HepG2 (cell line): Measurements from ENCODE around the gene SGCE. TPM values are rescaled to one million over a fixed set of nuclear protein-coding genes. Genes with fewer than 3 reads are reported as not detected.

Source experiments
- ATAD3A ChIP-seq: sonication (generic); formaldehyde crosslinking; IDR thresholded peaks from 2 replicates; pipeline ENCODE4 v1.4.0; 2020; ENCODE audit warnings: missing genetic modification reagents
- EHMT2 ChIP-seq: fragments of 200-600 bp; sonication (generic); IDR thresholded peaks from 2 replicates; pipeline ENCODE4 v1.7.0; 2017; ENCODE audit warnings: antibody characterized with exemption, low read depth, low read length, borderline replicate concordance
- HNF4A ChIP-seq: sonication (generic); formaldehyde crosslinking; IDR thresholded peaks from 2 replicates; pipeline ENCODE4 v1.4.0; 2020; ENCODE audit warnings: missing genetic modification reagents
- NONO ChIP-seq, 2 experiments: fragments of 450-650 bp in 1 of 2; sonication (generic) in 1 of 2; formaldehyde crosslinking in 1 of 2; IDR thresholded peaks in 1 of 2; conservative IDR thresholded peaks in 1 of 2; 2 replicates each; pipeline versions ENCODE4 v1.6.1 to v1.8.0; 2017 to 2022; ENCODE audit warnings: mild to moderate bottlenecking in 1 of 2, missing genetic modification reagents in 1 of 2, moderate library complexity in 1 of 2
- NR2F6 ChIP-seq, 2 experiments: IDR thresholded peaks; 2 replicates each; pipeline ENCODE4 v1.6.1; 2016; ENCODE audit warnings: antibody characterized with exemption in 1 of 2, mild to moderate bottlenecking in 1 of 2
- SALL1 ChIP-seq: sonication (generic); formaldehyde crosslinking; IDR thresholded peaks from 2 replicates; pipeline ENCODE4 v1.8.0; 2022; ENCODE audit warnings: mild to moderate bottlenecking, missing genetic modification reagents
- SSRP1 ChIP-seq: IDR thresholded peaks from 2 replicates; pipeline ENCODE4 v1.6.1; 2016; ENCODE audit warnings: control low read depth
- TBX3 ChIP-seq: fragments of 450-650 bp; IDR thresholded peaks from 2 replicates; pipeline ENCODE4 v1.6.1; 2017; ENCODE audit warnings: antibody characterized with exemption, mild to moderate bottlenecking, inconsistent platforms, borderline replicate concordance
- TRIM24 ChIP-seq: sonication (generic); formaldehyde crosslinking; IDR thresholded peaks from 2 replicates; pipeline ENCODE4 v1.8.0; 2022; ENCODE audit warnings: mild to moderate bottlenecking, missing genetic modification reagents
- ZBTB34 ChIP-seq: sonication (generic); formaldehyde crosslinking; IDR thresholded peaks from 2 replicates; pipeline ENCODE4 v1.8.0; 2022; ENCODE audit warnings: mild to moderate bottlenecking, missing genetic modification reagents
- ZFP36L2 ChIP-seq: sonication (generic); formaldehyde crosslinking; IDR thresholded peaks from 2 replicates; pipeline ENCODE4 v1.4.0; 2020; ENCODE audit warnings: missing genetic modification reagents
- ZMYM4 ChIP-seq: sonication (generic); formaldehyde crosslinking; IDR thresholded peaks from 2 replicates; pipeline ENCODE4 v1.8.1; 2023; ENCODE audit warnings: mild to moderate bottlenecking, missing genetic modification reagents
- ZNF564 ChIP-seq: sonication (generic); formaldehyde crosslinking; IDR thresholded peaks from 2 replicates; pipeline ENCODE4 v1.8.1; 2023; ENCODE audit warnings: mild to moderate bottlenecking, missing genetic modification reagents
- ZNF644 ChIP-seq: IDR thresholded peaks from 2 replicates; pipeline ENCODE4 v1.6.1; 2016; ENCODE audit warnings: low read depth
- ZNF747 ChIP-seq: sonication (generic); formaldehyde crosslinking; IDR thresholded peaks from 2 replicates; pipeline ENCODE4 v1.8.1; 2023; ENCODE audit warnings: missing genetic modification reagents, mild to moderate bottlenecking, borderline replicate concordance
- ZNF788 ChIP-seq: sonication (generic); formaldehyde crosslinking; IDR thresholded peaks from 2 replicates; pipeline ENCODE4 v1.5.0; 2020; ENCODE audit warnings: mild to moderate bottlenecking, missing genetic modification reagents, borderline replicate concordance
- polyA plus RNA-seq, 8 experiments: library from polyadenylated mRNA; depleted of rRNA in 3 of 8; stranded (reverse) in 7 of 8; unstranded in 1 of 8; fragments of >200 nt; fragmentation: Illumina TruSeq in 4 of 8; extraction: Trizol in 4 of 8; gene quantifications; 2 replicates each; pipeline versions ENCODE4 v1.2.1 to v1.2.3, GENCODE V29; 2011 to 2016; ENCODE audit warnings: low read depth in 4 of 8, missing spikeins in 1 of 8, mixed read lengths in 1 of 8; ENCODE audit not compliant: insufficient read depth in 1 of 8
- total RNA-seq, 5 experiments: library from RNA; depleted of rRNA; stranded (reverse); fragments of >200 nt; fragmentation: Illumina TruSeq; extraction: Trizol; gene quantifications; 2 replicates each; pipeline ENCODE4 v1.2.3, GENCODE V29; 2016; ENCODE audit warnings: low read depth in 1 of 5
- TF ChIP-seq, protein P1 (sequence below): IDR thresholded peaks from 2 replicates; pipeline ENCODE4 v1.4.0; 2020; ENCODE audit warnings: mild to moderate bottlenecking, missing genetic modification reagents
- TF ChIP-seq, protein P2 (sequence below): sonication (generic); formaldehyde crosslinking; IDR thresholded peaks from 2 replicates; pipeline ENCODE4 v1.4.0; 2020; ENCODE audit warnings: mild to moderate bottlenecking, missing genetic modification reagents

Gene SGCE
- total and polyA plus RNA-seq, 2 of the 13 experiments (the other 11 are each of a cell fraction or from before 2014, with no cell fraction given): 52.3 to 71.1 TPM

GRCh38 chr7:94671444-94672235 lies 15.7 kb upstream of the SGCE start (continued):
- TF ChIP-seq, protein P1, sequence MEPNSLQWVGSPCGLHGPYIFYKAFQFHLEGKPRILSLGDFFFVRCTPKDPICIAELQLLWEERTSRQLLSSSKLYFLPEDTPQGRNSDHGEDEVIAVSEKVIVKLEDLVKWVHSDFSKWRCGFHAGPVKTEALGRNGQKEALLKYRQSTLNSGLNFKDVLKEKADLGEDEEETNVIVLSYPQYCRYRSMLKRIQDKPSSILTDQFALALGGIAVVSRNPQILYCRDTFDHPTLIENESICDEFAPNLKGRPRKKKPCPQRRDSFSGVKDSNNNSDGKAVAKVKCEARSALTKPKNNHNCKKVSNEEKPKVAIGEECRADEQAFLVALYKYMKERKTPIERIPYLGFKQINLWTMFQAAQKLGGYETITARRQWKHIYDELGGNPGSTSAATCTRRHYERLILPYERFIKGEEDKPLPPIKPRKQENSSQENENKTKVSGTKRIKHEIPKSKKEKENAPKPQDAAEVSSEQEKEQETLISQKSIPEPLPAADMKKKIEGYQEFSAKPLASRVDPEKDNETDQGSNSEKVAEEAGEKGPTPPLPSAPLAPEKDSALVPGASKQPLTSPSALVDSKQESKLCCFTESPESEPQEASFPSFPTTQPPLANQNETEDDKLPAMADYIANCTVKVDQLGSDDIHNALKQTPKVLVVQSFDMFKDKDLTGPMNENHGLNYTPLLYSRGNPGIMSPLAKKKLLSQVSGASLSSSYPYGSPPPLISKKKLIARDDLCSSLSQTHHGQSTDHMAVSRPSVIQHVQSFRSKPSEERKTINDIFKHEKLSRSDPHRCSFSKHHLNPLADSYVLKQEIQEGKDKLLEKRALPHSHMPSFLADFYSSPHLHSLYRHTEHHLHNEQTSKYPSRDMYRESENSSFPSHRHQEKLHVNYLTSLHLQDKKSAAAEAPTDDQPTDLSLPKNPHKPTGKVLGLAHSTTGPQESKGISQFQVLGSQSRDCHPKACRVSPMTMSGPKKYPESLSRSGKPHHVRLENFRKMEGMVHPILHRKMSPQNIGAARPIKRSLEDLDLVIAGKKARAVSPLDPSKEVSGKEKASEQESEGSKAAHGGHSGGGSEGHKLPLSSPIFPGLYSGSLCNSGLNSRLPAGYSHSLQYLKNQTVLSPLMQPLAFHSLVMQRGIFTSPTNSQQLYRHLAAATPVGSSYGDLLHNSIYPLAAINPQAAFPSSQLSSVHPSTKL (CRISPR knock-in tag): peak; percentile 39; the same call in 1 of the 2 replicates
- TF ChIP-seq ZNF564 (CRISPR knock-in tag) (peak; percentile 71; the same call in 1 of the 2 replicates), ZFP36L2 (no peak), NONO (IDR thresholded peaks at IDR 0.05) (no peak), NONO (CRISPR knock-in tag; conservative IDR thresholded peaks at IDR 0.05) (no peak), EHMT2 (peak; percentile 77; the same call in 1 of the 2 replicates), HNF4A (CRISPR knock-in tag) (peak; percentile 86), ZBTB34 (peak; percentile 66; the same call in 1 of the 2 replicates), ZMYM4 (CRISPR knock-in tag) (peak; percentile 67), ZNF644 (CRISPR knock-in tag) (peak; percentile 96), TRIM24 (CRISPR knock-in tag) (no peak), ZNF747 (CRISPR knock-in tag) (peak; percentile 56; the same call in 1 of the 2 replicates), ZNF788 (peak; percentile 36; the same call in 1 of the 2 replicates), SSRP1 (CRISPR knock-in tag) (0 out of 2 replicates have a peak, but pooled peaks have one; percentile 31), ATAD3A (no peak), TBX3 (no peak), NR2F6 (IDR thresholded peaks at IDR 0.05) (no peak), NR2F6 (CRISPR knock-in tag; IDR thresholded peaks at IDR 0.05) (peak; percentile 12; the same call in 1 of the 2 replicates), SALL1 (peak; percentile 28; the same call in 1 of the 2 replicates)
- TF ChIP-seq, protein P2, sequence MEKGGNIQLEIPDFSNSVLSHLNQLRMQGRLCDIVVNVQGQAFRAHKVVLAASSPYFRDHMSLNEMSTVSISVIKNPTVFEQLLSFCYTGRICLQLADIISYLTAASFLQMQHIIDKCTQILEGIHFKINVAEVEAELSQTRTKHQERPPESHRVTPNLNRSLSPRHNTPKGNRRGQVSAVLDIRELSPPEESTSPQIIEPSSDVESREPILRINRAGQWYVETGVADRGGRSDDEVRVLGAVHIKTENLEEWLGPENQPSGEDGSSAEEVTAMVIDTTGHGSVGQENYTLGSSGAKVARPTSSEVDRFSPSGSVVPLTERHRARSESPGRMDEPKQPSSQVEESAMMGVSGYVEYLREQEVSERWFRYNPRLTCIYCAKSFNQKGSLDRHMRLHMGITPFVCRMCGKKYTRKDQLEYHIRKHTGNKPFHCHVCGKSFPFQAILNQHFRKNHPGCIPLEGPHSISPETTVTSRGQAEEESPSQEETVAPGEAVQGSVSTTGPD: 0 out of 2 replicates have a peak, but pooled peaks have one; percentile 32
